Erythroblast (primary cell): ENCODE measurements around the gene TTC27.

ENCODE experiments used
- GATA1 ChIP-seq: IDR thresholded peaks from 2 replicates; pipeline ENCODE4 v1.6.1; 2011; ENCODE audit warnings: low read depth, mild to moderate bottlenecking, control low read depth, low read length, moderate library complexity
- POLR2A ChIP-seq: IDR thresholded peaks from 2 replicates; pipeline ENCODE4 v1.6.1; 2011; ENCODE audit warnings: mild to moderate bottlenecking, low read length

DNA sequence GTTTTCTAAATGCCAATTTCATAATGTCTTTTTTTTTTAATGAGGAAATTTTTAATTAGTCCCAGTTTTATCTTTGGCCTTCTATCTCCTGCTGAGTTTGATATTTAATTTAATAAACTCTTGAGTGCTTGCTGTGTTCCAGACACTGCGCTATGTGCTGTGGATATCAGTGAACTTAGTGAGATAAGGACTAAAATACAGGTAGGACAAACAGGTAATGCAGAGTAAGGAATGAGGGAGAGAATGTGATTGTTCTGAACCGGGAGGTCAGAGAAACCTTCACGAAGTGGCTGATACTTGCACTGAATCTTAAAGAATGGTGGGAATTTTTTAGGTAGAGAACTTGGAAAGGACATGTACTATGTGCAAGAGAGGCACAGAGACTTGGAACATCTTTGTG is 28.2 kb downstream of the TTC27 start:
- TF ChIP-seq POLR2A (no peak), GATA1 (no peak)
